KMS-11 (cell line): Measurements from ENCODE around the gene PPARGC1A.

Experiments used
- H2AFZ ChIP-seq: fragments of 200-600 bp; sonication (generic); 2 replicates; pipeline ENCODE4 v1.6.1; 2016; ENCODE audit warnings: antibody characterized with exemption, mixed run types, low read depth
- H3K27ac ChIP-seq: fragments of 200-600 bp; sonication (generic); 2 replicates; pipeline ENCODE4 v1.6.1; 2016; ENCODE audit warnings: mild to moderate bottlenecking, mixed run types
- H3K27me3 ChIP-seq: fragments of 200-600 bp; sonication (generic); 2 replicates; pipeline ENCODE4 v1.6.1; 2017; ENCODE audit warnings: mild to moderate bottlenecking, low read depth, mixed run types, moderate library complexity; ENCODE audit not compliant: insufficient read depth
- H3K36me3 ChIP-seq: fragments of 200-600 bp; sonication (generic); 2 replicates; pipeline ENCODE4 v1.6.1; 2017; ENCODE audit warnings: mild to moderate bottlenecking, mixed run types; ENCODE audit not compliant: insufficient read depth
- H3K4me1 ChIP-seq: fragments of 200-600 bp; sonication (generic); 2 replicates; pipeline ENCODE4 v1.6.1; 2016; ENCODE audit warnings: mild to moderate bottlenecking, low read depth, mixed run types; ENCODE audit not compliant: poor library complexity, severe bottlenecking
- H3K4me2 ChIP-seq: fragments of 200-600 bp; sonication (generic); 2 replicates; pipeline ENCODE4 v1.7.0; 2016; ENCODE audit warnings: mild to moderate bottlenecking, mixed run types
- H3K4me3 ChIP-seq: fragments of 200-600 bp; sonication (generic); IDR thresholded peaks from 2 replicates; pipeline ENCODE4 v1.6.1; 2017; ENCODE audit warnings: low read depth, low read length, mixed read lengths; ENCODE audit not compliant: insufficient read depth
- H3K79me2 ChIP-seq: fragments of 200-600 bp; sonication (generic); 2 replicates; pipeline ENCODE4 v1.6.1; 2016; ENCODE audit warnings: low read depth, mixed run types; ENCODE audit not compliant: insufficient read depth
- H3K9ac ChIP-seq: fragments of 200-600 bp; sonication (generic); 2 replicates; pipeline ENCODE4 v1.6.1; 2016; ENCODE audit warnings: mild to moderate bottlenecking, mixed run types
- H4K20me1 ChIP-seq: fragments of 200-600 bp; sonication (generic); 2 replicates; pipeline ENCODE4 v1.6.1; 2016; ENCODE audit warnings: mild to moderate bottlenecking, mixed run types; ENCODE audit not compliant: insufficient read depth
- CTCF ChIP-seq: fragments of 200-600 bp; sonication (generic); conservative IDR thresholded peaks from 2 replicates; pipeline ENCODE4 v1.6.1; 2017; ENCODE audit warnings: low read depth, mild to moderate bottlenecking, antibody characterized with exemption, low read length, moderate library complexity, mixed read lengths

Gene PPARGC1A

DNA sequence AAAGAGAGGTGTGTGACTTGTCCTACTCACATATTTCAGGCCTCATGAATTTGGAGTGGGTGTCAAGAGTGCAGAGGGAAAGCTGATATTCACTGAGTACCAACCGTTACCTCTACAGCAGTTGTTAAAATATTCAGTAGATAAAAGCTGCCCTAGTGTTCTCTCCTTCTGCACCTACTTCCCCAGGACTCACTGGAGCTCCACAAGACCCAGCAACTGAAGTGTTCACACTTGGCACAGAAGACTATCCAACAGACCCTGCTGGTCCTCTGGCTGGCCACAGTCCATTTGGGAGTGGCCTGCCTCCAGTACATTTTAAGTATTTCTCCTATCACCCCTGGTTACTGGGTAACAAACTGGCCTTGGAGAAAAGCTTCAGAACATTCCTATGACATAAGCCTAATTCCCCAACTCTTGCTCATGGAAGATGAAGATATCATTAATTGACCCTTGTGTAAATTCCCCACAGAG is 70.8 kb downstream of the PPARGC1A start:
- Histone ChIP-seq H3K4me1 (no peaks in the 10 kb centered on the region), H4K20me1 (no peaks in the 10 kb centered on the region), H3K27me3 (no peaks in the 10 kb centered on the region), H2AFZ (no peak overlapping the region), H3K4me2 (no peak overlapping the region), H3K27ac (no peak overlapping the region), H3K4me3 (no peak overlapping the region), H3K9ac (no peak overlapping the region), H3K79me2 (no peaks in the 10 kb centered on the region), H3K36me3 (no peaks in the 10 kb centered on the region)
- no peak for TF ChIP-seq CTCF

DNA sequence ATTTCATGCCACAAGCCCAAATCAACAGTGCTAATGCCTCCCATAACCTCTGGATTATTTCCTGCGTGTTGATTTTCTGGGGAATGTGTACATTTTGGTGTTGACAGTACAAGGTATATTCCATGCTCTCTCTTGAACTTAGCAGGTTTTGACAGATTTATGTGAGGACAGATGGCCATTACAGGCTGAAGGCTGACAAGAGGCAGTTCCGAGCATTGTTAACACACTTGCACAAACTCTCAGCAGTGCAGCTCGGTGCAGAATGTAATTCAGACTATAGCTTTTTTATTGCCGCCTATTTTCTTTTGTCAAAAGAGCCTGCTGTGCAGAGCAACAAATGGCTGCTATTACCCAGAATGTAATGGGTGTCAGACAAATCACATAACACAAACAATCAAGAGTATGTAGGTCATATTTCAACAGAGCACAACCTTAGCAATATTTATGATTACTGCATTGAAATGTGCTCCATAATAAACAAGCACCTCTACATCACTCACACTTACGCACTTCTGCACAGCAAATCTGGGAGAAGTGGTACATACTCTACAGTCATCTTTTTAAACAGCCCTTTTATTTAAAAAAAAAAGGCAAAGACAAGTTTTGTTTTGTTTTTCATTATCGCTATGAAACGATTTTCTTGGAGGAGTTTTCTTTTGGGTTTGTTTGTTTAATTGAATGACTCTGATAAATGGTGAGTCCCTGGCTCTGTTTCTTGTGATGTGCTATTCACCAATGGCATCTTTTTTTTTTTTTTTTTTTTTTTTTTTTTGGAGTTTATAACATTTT is 71.6 kb downstream of the PPARGC1A start:
- H3K4me3 ChIP-seq = no peak overlapping the region
- no peaks in the 10 kb centered on the region for H3K36me3 ChIP-seq
- no peak overlapping the region for H3K4me2 ChIP-seq
- no peak for TF ChIP-seq CTCF
- no peaks in the 10 kb centered on the region for H4K20me1 ChIP-seq
- no peaks in the 10 kb centered on the region for H3K79me2 ChIP-seq
- no peak overlapping the region for H3K9ac ChIP-seq
- H3K27ac ChIP-seq = no peak overlapping the region
- no peaks in the 10 kb centered on the region for H3K4me1 ChIP-seq
- H2AFZ ChIP-seq = no peak overlapping the region
- H3K27me3 ChIP-seq = no peaks in the 10 kb centered on the region

DNA sequence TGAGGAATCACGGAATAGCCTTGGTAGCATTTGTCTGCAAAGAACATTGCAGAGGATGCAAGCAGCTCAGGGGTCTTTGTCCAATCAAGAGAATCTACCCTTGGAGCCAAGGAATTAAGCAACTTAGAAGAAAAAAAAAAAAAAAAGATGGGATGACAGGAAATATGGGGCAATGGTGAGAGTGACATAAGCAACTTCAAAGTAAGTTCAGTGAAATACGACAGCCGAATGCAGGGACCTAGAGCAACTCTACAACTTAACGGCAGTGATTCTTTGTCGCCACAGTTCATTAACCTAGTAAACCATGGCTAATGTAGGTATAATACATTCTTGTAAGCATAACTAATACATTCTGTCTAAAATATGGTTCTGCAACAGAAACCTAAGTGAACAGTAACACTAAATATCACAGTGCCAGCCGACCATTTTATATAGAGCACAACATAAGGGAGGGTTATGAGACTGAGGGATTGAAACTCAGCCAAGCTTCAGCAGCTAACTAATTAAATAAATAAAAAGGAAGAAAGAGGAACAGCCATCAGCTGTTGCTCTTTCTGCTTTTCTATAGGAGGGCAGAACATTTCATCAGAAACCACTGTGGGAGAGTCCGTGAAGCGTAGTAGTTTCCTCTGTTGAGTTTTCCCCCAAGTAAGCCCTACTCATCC is 74.7 kb downstream of the PPARGC1A start:
- Histone ChIP-seq H4K20me1 (no peaks in the 10 kb centered on the region), H3K27ac (no peak overlapping the region), H3K4me2 (no peak overlapping the region), H3K27me3 (no peaks in the 10 kb centered on the region), H2AFZ (no peak overlapping the region), H3K9ac (no peak overlapping the region), H3K79me2 (no peaks in the 10 kb centered on the region), H3K4me1 (no peaks in the 10 kb centered on the region), H3K36me3 (no peaks in the 10 kb centered on the region), H3K4me3 (no peak overlapping the region)
- TF ChIP-seq CTCF = no peak

DNA sequence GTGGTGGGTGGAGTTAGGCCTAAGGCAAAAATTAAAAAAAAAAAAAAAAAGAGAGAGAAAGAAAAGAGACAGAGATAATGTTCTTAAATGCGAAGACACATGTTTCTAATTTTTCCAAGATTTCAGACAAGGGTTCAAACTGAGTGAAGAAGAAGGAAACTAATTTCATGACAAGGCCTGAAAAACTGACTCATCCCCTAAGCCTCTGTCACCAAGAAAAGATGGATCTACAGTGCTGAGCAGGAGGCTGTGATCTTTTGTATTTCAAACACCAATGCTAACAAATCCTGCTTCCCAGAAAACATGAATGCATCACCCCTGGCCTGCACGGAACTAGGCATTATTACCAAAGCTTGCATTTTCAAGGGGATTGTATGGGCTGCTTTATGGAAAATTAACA is 75.3 kb downstream of the PPARGC1A start:
- H3K4me2 ChIP-seq = no peak overlapping the region
- H3K9ac ChIP-seq = no peak overlapping the region

More for the DNA sequence above, 75.3 kb downstream of the PPARGC1A start:
- Histone ChIP-seq H3K4me3 (no peak overlapping the region), H3K27ac (no peak overlapping the region), H3K79me2 (no peaks in the 10 kb centered on the region), H4K20me1 (no peaks in the 10 kb centered on the region), H2AFZ (no peak overlapping the region), H3K36me3 (no peaks in the 10 kb centered on the region), H3K27me3 (no peaks in the 10 kb centered on the region), H3K4me1 (no peaks in the 10 kb centered on the region)
- no peak for TF ChIP-seq CTCF
